Lower leg skin (tissue), 3 donors: ENCODE measurements around the gene CEP135.

ENCODE experiments used
- CTCF ChIP-seq, 3 donors: fragments of 450-650 bp; IDR thresholded peaks; one replicate each; pipeline ENCODE4 v1.5.1; 2016; ENCODE audit warnings: antibody characterized with exemption in 3 of 3, mild to moderate bottlenecking in 3 of 3, moderate library complexity in 2 of 3
- POLR2A ChIP-seq, 2 donors: fragments of 450-650 bp; IDR thresholded peaks; one replicate each; pipeline ENCODE4 v1.6.1; 2016 to 2017; ENCODE audit warnings: antibody characterized with exemption in 2 of 2, mild to moderate bottlenecking in 1 of 2, moderate library complexity in 1 of 2

GRCh38 chr4:55933611-55934010, 15.1 kb upstream of the CEP135 start:
- TF ChIP-seq CTCF (IDR thresholded peaks at IDR 0.05) = no peak
- no peak for TF ChIP-seq POLR2A (IDR thresholded peaks at IDR 0.05)
